ENCODE data around the gene SLC47A2.

DNA sequence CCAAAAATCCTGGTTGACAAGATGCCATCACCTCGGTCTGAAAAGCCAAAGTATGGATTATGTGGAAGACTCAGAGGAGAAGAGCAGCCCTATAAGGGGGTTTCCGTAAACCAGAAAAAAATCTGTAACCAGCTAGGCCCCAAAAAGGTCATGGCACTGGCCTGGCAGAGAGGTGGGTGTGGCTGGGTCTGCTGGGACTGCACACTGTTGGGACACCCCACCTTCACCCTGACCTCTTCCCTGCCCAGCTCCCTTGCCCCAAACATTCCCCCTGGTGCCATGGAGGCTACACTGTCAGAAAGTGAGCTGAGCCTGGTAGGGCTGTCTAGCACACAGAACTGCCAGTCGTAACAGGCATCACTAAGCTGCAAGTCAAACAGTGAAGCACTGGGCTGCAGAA lies 6.5 kb downstream of the SLC47A2 start:
- TF ChIP-seq GATA2 (IDR thresholded peaks at IDR 0.05; ENCODE audit: low read depth, low read length), result no peak
- TF ChIP-seq GATA3 (IDR thresholded peaks at IDR 0.05; ENCODE audit: low read depth, low read length), result no peak
